ENCODE data around the gene LRRC31.

The LRRC31 gene

GRCh38 chr3:169857811-169858210, 11.9 kb downstream of the LRRC31 start:
- no peak for DNase-seq
- Mint-ChIP-seq H3K36me3 (ENCODE audit: low read depth) (no peaks in the 10 kb centered on the region), H3K9me3 (no peaks in the 10 kb centered on the region), H3K4me1 (no peaks in the 10 kb centered on the region), H3K27me3 (ENCODE audit: low read depth, poor library complexity) (peaks cover 22% of the 10 kb centered on the region), H3K27ac (no peak overlapping the region), H3K4me3 (no peak overlapping the region)
- TF ChIP-seq CTCF (IDR thresholded peaks at IDR 0.05) = no peak

- DNase-seq = no peak
- TF ChIP-seq CTCF (IDR thresholded peaks at IDR 0.05) = no peak
- Mint-ChIP-seq H3K27me3 (ENCODE audit: low read depth, poor library complexity) (peaks cover 14% of the 10 kb centered on the region), H3K4me1 (peaks cover 4% of the 10 kb centered on the region), H3K4me3 (no peak overlapping the region), H3K9me3 (no peaks in the 10 kb centered on the region), H3K27ac (no peak overlapping the region), H3K36me3 (ENCODE audit: low read depth) (no peaks in the 10 kb centered on the region)
Measured at GRCh38 chr3:169855514-169855913, 14.2 kb downstream of the LRRC31 start.

- H3K36me3 Mint-ChIP-seq (ENCODE audit: low read depth) = no peaks in the 10 kb centered on the region
- no peak overlapping the region for H3K27ac Mint-ChIP-seq
- DNase-seq = no peak
- no peak overlapping the region for H3K4me3 Mint-ChIP-seq
- no peaks in the 10 kb centered on the region for H3K9me3 Mint-ChIP-seq
- peaks cover 18% of the 10 kb centered on the region for H3K27me3 Mint-ChIP-seq (ENCODE audit: low read depth, poor library complexity)
- TF ChIP-seq CTCF (IDR thresholded peaks at IDR 0.05) = no peak
- H3K4me1 Mint-ChIP-seq = peaks cover 4% of the 10 kb centered on the region
Measured at GRCh38 chr3:169850618-169851017, 19.1 kb downstream of the LRRC31 start.

- DNase-seq = no peak
- peaks cover 4% of the 10 kb centered on the region for H3K4me1 Mint-ChIP-seq
Measured at GRCh38 chr3:169848741-169849140, 21.0 kb downstream of the LRRC31 start.

GRCh38 chr3:169847896-169848295, 21.8 kb downstream of the LRRC31 start:
- no peak for TF ChIP-seq CTCF (IDR thresholded peaks at IDR 0.05)
- Mint-ChIP-seq H3K4me3 (no peak overlapping the region), H3K27ac (no peak overlapping the region), H3K9me3 (no peaks in the 10 kb centered on the region), H3K36me3 (ENCODE audit: low read depth) (no peaks in the 10 kb centered on the region), H3K27me3 (ENCODE audit: low read depth, poor library complexity) (peaks cover 11% of the 10 kb centered on the region), H3K4me1 (peaks cover 4% of the 10 kb centered on the region)
- DNase-seq = no peak

More at GRCh38 chr3:169848741-169849140, 21.0 kb downstream of the LRRC31 start:
- no peaks in the 10 kb centered on the region for H3K9me3 Mint-ChIP-seq
- H3K27me3 Mint-ChIP-seq (ENCODE audit: low read depth, poor library complexity) = peaks cover 11% of the 10 kb centered on the region
- TF ChIP-seq CTCF (IDR thresholded peaks at IDR 0.05) = no peak
- no peaks in the 10 kb centered on the region for H3K36me3 Mint-ChIP-seq (ENCODE audit: low read depth)
- H3K4me3 Mint-ChIP-seq = no peak overlapping the region
- H3K27ac Mint-ChIP-seq = no peak overlapping the region

GRCh38 chr3:169846458-169847193, 23.1 kb downstream of the LRRC31 start:
- H3K36me3 Mint-ChIP-seq (ENCODE audit: low read depth) = no peaks in the 10 kb centered on the region
- DNase-seq = no peak
- no peak overlapping the region for H3K4me3 Mint-ChIP-seq
- H3K27me3 Mint-ChIP-seq (ENCODE audit: low read depth, poor library complexity) = peaks cover 11% of the 10 kb centered on the region
- no peak for TF ChIP-seq CTCF (IDR thresholded peaks at IDR 0.05)
- no peaks in the 10 kb centered on the region for H3K9me3 Mint-ChIP-seq
- H3K27ac Mint-ChIP-seq = no peak overlapping the region
- peaks cover 4% of the 10 kb centered on the region for H3K4me1 Mint-ChIP-seq
